HUES48 (cell line): ENCODE data around the gene CCHCR1.
A peak's percentile ranks its signal among the peaks of the same experiment; 100 is the strongest.
"Not testable (repeated sequence)": the region's sequence is repeated elsewhere in the genome, so short reads cannot be mapped to it uniquely, and the experiment has no call there.

ENCODE experiments used
- H3K27ac ChIP-seq: one replicate; pipeline ENCODE4 v1.7.0; 2013; ENCODE audit warnings: low read depth, low read length, inconsistent platforms
- H3K27me3 ChIP-seq: 2 replicates; pipeline ENCODE4 v1.6.1; 2013; ENCODE audit warnings: mild to moderate bottlenecking, low read length; ENCODE audit not compliant: control insufficient read depth, insufficient read depth
- H3K36me3 ChIP-seq: 2 replicates; pipeline ENCODE4 v1.6.1; 2013; ENCODE audit warnings: low read length; ENCODE audit not compliant: control insufficient read depth, insufficient read depth
- H3K4me1 ChIP-seq: 2 replicates; pipeline ENCODE4 v1.6.1; 2013; ENCODE audit warnings: mild to moderate bottlenecking, low read length; ENCODE audit not compliant: control insufficient read depth, insufficient read depth
- H3K4me3 ChIP-seq: 2 replicates; pipeline ENCODE4 v1.5.1; 2013; ENCODE audit warnings: mild to moderate bottlenecking, low read depth, low read length
- H3K9ac ChIP-seq: 2 replicates; pipeline ENCODE4 v1.6.1; 2013; ENCODE audit warnings: mild to moderate bottlenecking, low read depth, low read length, moderate library complexity
- H3K9me3 ChIP-seq: 2 replicates; pipeline ENCODE4 v1.6.1; 2013; ENCODE audit warnings: low read length; ENCODE audit not compliant: control insufficient read depth, insufficient read depth

The CCHCR1 gene

DNA sequence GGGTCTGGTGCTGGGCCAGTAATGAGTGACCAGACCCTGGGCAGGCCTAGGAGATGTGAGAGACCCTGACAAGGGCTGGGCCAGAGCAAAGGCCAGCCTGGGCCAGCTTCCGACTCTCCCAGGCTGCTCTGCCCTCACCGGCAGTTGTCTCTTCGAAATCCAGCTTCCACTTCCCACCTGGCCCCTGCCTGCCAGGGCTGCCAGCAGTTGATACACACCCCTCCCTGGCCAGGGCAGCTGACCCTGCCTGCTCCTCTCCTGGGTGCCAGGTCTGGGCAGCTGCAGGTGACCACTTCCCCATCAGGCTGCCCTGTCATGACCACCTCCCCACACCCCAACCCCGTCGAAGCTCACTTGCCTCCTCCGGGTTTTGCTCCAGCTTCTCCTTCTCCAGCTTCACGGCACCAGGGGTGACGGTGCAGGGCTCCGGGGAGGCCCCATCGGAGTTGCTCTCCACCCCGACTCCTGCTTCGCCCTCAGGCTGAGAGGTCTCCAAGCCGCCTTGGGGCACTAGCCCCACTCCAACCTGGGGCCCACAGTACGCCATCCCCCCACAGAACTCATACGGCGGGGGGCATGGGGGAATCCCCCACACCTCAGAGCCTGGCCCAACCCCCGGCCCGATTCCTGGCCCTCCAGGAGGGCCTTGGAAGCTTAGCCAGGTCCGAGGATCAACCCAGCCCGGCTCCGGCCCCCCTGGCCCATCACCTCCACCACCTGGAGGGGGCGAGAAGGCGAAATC, 12.4 kb upstream of the CCHCR1 start:
- Histone ChIP-seq H3K9ac (peak overlapping the region; percentile 77), H3K4me1 (peaks cover 34% of the 10 kb centered on the region), H3K4me3 (peak overlapping the region; percentile 88), H3K36me3 (peaks cover 23% of the 10 kb centered on the region), H3K27ac (peak overlapping the region; percentile 100)
- not testable (repeated sequence) for H3K27me3 ChIP-seq, H3K9me3 ChIP-seq

- no peaks in the 10 kb centered on the region for H3K27me3 ChIP-seq
- peaks cover 27% of the 10 kb centered on the region for H3K36me3 ChIP-seq
- peak overlapping the region; percentile 100 for H3K27ac ChIP-seq
These were observed 11.7 kb upstream of the CCHCR1 start for GRCh38 chr6:31169123-31169857.

DNA sequence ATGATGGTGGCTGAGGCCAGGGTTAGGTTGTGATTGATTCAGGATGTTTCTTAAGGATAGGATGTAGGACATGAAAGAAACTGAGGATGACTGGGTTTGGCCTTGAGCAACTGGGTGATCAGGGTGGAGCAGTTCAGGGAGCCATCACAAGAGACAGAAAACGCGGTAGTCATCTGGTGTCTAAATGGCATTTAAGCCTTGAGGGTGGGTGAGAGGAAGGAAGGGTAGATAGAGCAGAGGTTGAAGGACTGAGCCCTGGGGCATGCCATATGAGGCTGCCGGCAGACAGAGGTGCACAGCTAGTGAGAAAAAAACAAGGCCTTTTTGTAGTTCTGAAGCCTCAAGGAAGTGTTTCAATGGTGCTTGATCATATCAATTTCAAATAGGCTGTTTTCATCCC, 11.0 kb upstream of the CCHCR1 start:
- peak overlapping the region; percentile 88 for H3K4me3 ChIP-seq

More at GRCh38 chr6:31169123-31169857, 11.7 kb upstream of the CCHCR1 start:
- no peaks in the 10 kb centered on the region for H3K9me3 ChIP-seq
- H3K9ac ChIP-seq = peak overlapping the region; percentile 77
- H3K4me3 ChIP-seq = peak overlapping the region; percentile 88
- peaks cover 32% of the 10 kb centered on the region for H3K4me1 ChIP-seq

DNA sequence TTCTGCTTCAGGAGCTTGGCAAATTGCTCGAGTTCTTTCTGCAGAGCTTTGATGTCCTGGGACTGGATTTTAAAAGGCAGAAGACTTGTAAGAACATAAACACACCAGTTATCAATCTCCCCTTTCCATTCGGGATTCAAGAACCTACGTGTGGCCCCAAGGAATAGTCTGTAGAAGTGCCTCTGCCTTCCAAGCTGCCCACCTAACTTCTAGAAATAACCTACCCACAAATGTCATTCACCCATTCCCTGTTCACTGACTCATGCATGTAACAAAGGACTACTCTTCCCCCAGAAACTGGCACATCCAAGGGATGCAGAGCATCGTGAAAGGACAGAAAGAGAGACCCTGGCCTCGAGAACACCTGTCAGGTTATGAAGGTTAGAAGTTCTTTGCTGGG, 8.4 kb upstream of the CCHCR1 start:
- peak overlapping the region; percentile 46 for H3K27ac ChIP-seq
- no peak overlapping the region for H3K4me3 ChIP-seq
- peaks cover 55% of the 10 kb centered on the region for H3K36me3 ChIP-seq
- H3K27me3 ChIP-seq = no peaks in the 10 kb centered on the region
- H3K9me3 ChIP-seq = no peaks in the 10 kb centered on the region
- H3K4me1 ChIP-seq = peaks cover 23% of the 10 kb centered on the region
- H3K9ac ChIP-seq = no peak overlapping the region

More for the DNA sequence above, 11.0 kb upstream of the CCHCR1 start:
- peaks cover 34% of the 10 kb centered on the region for H3K36me3 ChIP-seq
- peak overlapping the region; percentile 77 for H3K9ac ChIP-seq
- peaks cover 26% of the 10 kb centered on the region for H3K4me1 ChIP-seq
- no peaks in the 10 kb centered on the region for H3K27me3 ChIP-seq
- H3K9me3 ChIP-seq = no peaks in the 10 kb centered on the region
- peak overlapping the region; percentile 100 for H3K27ac ChIP-seq

DNA sequence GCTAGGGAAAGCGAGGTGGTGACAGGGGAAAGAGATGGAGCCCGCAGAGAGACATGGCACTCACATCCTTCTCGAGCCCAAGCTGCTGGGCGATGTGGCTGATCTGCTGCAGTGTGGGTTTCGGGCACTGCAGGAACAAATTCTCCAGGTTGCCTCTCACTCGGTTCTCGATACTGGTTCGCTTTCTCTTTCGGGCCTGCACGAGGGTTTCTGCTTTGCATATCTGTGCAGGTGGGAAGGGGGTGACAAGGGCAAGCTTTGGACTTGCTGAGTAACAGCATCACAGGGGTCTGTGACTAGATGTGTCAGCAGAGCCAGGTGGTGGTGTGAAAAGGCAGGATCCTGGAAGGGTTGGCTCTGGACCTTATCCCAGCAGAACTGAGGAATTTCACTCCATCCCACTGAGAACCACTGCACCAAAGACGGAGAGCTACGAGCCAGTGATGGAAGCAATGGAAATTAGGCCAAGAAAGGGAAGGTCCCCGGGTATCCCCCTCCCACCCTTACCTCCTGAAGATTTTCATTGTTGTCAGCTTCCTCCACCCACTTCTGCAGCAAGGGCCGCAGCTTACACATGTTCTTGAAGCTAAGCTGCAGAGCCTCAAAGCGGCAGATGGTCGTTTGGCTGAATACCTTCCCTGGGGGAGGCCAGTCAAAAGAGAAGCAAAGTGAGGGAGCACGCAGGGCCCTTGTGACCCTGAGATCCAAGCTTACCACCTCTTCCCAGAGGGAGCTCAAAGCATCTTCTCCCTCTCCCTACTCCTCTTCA, 7.6 kb upstream of the CCHCR1 start:
- H3K4me3 ChIP-seq, H3K9me3 ChIP-seq, H3K27me3 ChIP-seq, H3K9ac ChIP-seq: not testable (repeated sequence)
- Histone ChIP-seq H3K36me3 (peaks cover 55% of the 10 kb centered on the region), H3K4me1 (peaks cover 19% of the 10 kb centered on the region), H3K27ac (peak overlapping the region; percentile 46)

- Histone ChIP-seq H3K36me3 (peaks cover 55% of the 10 kb centered on the region), H3K4me1 (peaks cover 25% of the 10 kb centered on the region)
- not testable (repeated sequence) for H3K9me3 ChIP-seq, H3K4me3 ChIP-seq, H3K27ac ChIP-seq, H3K9ac ChIP-seq, H3K27me3 ChIP-seq
These were observed 7.0 kb upstream of the CCHCR1 start for GRCh38 chr6:31164475-31165063.

- Histone ChIP-seq H3K36me3 (peaks cover 55% of the 10 kb centered on the region), H3K4me3 (no peak overlapping the region), H3K9ac (no peak overlapping the region), H3K9me3 (no peaks in the 10 kb centered on the region), H3K4me1 (peaks cover 30% of the 10 kb centered on the region), H3K27me3 (no peaks in the 10 kb centered on the region), H3K27ac (no peak overlapping the region)
These were observed 6.3 kb upstream of the CCHCR1 start for GRCh38 chr6:31163922-31164321.

DNA sequence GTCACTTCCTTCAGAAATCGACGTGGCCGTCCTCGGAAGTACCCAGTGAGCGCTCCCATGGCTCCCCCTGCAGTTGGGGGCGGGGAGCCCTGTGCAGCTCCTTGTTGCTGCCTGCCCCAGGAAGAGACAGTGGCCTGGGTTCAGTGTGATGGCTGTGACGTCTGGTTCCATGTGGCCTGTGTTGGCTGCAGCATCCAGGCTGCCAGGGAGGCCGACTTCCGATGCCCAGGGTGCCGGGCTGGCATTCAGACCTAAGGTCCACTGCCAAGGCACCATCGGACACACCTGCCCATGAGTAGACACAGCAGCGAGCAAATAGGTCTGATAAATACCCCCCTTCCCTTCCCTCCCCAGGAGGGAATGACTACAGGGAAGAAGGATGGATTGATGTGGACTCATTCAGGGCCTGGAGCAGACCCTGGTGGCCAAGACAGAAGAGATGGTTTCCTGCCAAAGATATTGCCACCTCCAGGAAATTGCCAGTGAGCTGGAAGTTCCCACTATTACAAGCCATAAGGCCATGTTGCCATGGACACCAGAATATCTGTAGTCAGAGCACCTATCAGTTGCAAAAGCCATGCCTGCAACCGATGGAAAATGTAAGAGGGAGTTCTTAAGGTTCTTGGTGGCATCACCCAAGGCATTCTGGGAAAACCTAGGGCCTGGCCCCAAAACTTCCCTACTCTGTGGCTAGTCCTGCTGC, 5.0 kb upstream of the CCHCR1 start:
- peaks cover 30% of the 10 kb centered on the region for H3K4me1 ChIP-seq
- peaks cover 51% of the 10 kb centered on the region for H3K36me3 ChIP-seq

DNA sequence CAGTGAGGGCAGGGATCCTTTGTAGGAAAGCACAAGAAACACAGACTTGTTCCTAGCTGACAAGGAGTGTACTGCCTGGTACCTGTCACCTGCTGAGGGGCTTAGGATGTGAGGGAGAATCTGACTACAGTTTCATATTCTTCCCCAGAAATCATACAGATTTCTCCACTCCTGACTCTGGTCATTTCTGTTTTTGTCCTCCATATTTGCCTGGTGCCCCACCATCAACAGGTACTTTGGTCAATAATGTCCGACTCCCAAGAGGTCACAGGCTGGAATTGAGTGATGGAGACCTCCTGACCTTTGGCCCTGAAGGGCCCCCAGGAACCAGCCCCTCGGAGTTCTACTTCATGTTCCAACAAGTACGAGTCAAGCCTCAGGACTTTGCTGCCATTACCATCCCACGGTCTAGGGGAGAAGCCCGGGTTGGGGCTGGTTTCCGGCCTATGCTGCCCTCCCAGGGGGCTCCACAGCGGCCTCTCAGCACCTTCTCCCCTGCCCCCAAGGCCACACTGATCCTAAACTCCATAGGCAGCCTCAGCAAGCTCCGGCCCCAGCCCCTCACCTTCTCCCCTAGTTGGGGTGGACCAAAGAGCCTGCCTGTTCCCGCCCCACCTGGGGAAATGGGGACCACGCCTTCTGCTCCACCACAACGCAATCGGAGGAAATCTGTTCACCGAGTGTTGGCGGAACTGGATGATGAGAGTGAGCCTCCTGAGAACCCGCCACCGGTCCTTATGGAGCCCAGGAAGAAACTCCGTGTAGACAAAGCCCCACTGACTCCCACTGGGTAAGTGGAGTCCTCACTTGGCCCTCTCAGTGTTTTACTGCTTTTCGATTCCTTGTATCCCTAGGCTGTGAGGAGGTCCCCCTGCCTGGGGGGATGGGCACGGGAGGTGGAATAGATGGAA, 3.9 kb upstream of the CCHCR1 start:
- peaks cover 32% of the 10 kb centered on the region for H3K4me1 ChIP-seq
- no peak overlapping the region for H3K9ac ChIP-seq

More for the DNA sequence above, 5.0 kb upstream of the CCHCR1 start:
- H3K27me3 ChIP-seq = no peaks in the 10 kb centered on the region
- H3K27ac ChIP-seq = peak overlapping the region; percentile 9
- H3K9ac ChIP-seq = no peak overlapping the region
- no peaks in the 10 kb centered on the region for H3K9me3 ChIP-seq
- H3K4me3 ChIP-seq = no peak overlapping the region

More for the DNA sequence above, 3.9 kb upstream of the CCHCR1 start:
- H3K27me3 ChIP-seq = no peaks in the 10 kb centered on the region
- H3K9me3 ChIP-seq = no peaks in the 10 kb centered on the region
- no peak overlapping the region for H3K4me3 ChIP-seq
- peak overlapping the region; percentile 47 for H3K27ac ChIP-seq
- peaks cover 46% of the 10 kb centered on the region for H3K36me3 ChIP-seq
